Trophoblast cell (in vitro differentiated cells and primary cell): ENCODE results near the gene PTPRM.

Source experiments
- DNase-seq, 2 donors: peaks; one replicate each; pipeline ENCODE4 v3.0.0-alpha.2; 2016
- H2AFZ ChIP-seq: 2 replicates; pipeline ENCODE4 v1.6.1; 2013; ENCODE audit warnings: low read length, moderate library complexity, mild to moderate bottlenecking; ENCODE audit not compliant: insufficient read depth, poor library complexity
- H2AK5ac ChIP-seq: 2 replicates; pipeline ENCODE4 v1.6.1; 2013; ENCODE audit warnings: mild to moderate bottlenecking, low read length
- H2BK120ac ChIP-seq: 2 replicates; pipeline ENCODE4 v1.6.1; 2013; ENCODE audit warnings: low read length, mild to moderate bottlenecking, moderate library complexity; ENCODE audit not compliant: insufficient read depth, poor library complexity
- H2BK12ac ChIP-seq: 2 replicates; pipeline ENCODE4 v1.6.1; 2013; ENCODE audit warnings: mild to moderate bottlenecking, low read length, moderate library complexity
- H2BK5ac ChIP-seq: 2 replicates; pipeline ENCODE4 v1.6.1; 2013; ENCODE audit warnings: low read length, low read depth, moderate library complexity, mild to moderate bottlenecking; ENCODE audit not compliant: poor library complexity
- H3K14ac ChIP-seq: 2 replicates; pipeline ENCODE4 v1.6.1; 2013; ENCODE audit warnings: mild to moderate bottlenecking, low read length
- H3K18ac ChIP-seq: 2 replicates; pipeline ENCODE4 v1.6.1; 2013; ENCODE audit warnings: mild to moderate bottlenecking, low read length
- H3K23ac ChIP-seq: 2 replicates; pipeline ENCODE4 v1.6.1; 2013; ENCODE audit warnings: low read length
- H3K27ac ChIP-seq: 2 replicates; pipeline ENCODE4 v1.5.1; 2013; ENCODE audit warnings: low read depth, mild to moderate bottlenecking, inconsistent platforms, low read length, moderate library complexity
- H3K27me3 ChIP-seq: 2 replicates; pipeline ENCODE4 v1.6.1; 2013; ENCODE audit warnings: inconsistent platforms, mild to moderate bottlenecking, low read length, moderate library complexity; ENCODE audit not compliant: insufficient read depth
- H3K36me3 ChIP-seq, 2 experiments: 1 replicate in 1 of 2; 2 replicates in 1 of 2; pipeline ENCODE4 v1.6.1; 2013; ENCODE audit warnings: low read length in 2 of 2, mild to moderate bottlenecking in 2 of 2, moderate library complexity in 1 of 2; ENCODE audit not compliant: insufficient read depth in 2 of 2, control insufficient read depth in 1 of 2
- H3K4ac ChIP-seq: 2 replicates; pipeline ENCODE4 v1.6.1; 2013; ENCODE audit warnings: low read depth, mild to moderate bottlenecking, low read length, moderate library complexity
- H3K4me1 ChIP-seq, 2 experiments: 1 replicate in 1 of 2; 2 replicates in 1 of 2; pipeline ENCODE4 v1.6.1; 2013; ENCODE audit warnings: low read length in 2 of 2, mild to moderate bottlenecking in 2 of 2, moderate library complexity in 1 of 2; ENCODE audit not compliant: insufficient read depth in 2 of 2, control insufficient read depth in 1 of 2
- H3K4me2 ChIP-seq: 2 replicates; pipeline ENCODE4 v1.6.1; 2013; ENCODE audit warnings: inconsistent platforms, mild to moderate bottlenecking, low read length, moderate library complexity
- H3K4me3 ChIP-seq: 2 replicates; pipeline ENCODE4 v1.5.1; 2013; ENCODE audit warnings: mild to moderate bottlenecking, low read depth, low read length, inconsistent platforms
- H3K79me1 ChIP-seq: one replicate; pipeline ENCODE4 v1.6.1; 2013; ENCODE audit warnings: low read length
- H3K79me2 ChIP-seq: 2 replicates; pipeline ENCODE4 v1.6.1; 2013; ENCODE audit warnings: low read length, mild to moderate bottlenecking; ENCODE audit not compliant: control insufficient read depth, insufficient read depth, poor library complexity
- H3K9ac ChIP-seq: 2 replicates; pipeline ENCODE4 v1.6.1; 2013; ENCODE audit warnings: mild to moderate bottlenecking, low read length
- H3K9me3 ChIP-seq: 2 replicates; pipeline ENCODE4 v1.6.1; 2013; ENCODE audit warnings: low read depth, mild to moderate bottlenecking, control low read depth, inconsistent platforms, low read length; ENCODE audit not compliant: insufficient read depth
- H4K12ac ChIP-seq: 2 replicates; pipeline ENCODE4 v1.6.1; 2013; ENCODE audit warnings: low read depth, mild to moderate bottlenecking, low read length, moderate library complexity
- H4K8ac ChIP-seq: 2 replicates; pipeline ENCODE4 v1.6.1; 2013; ENCODE audit warnings: low read depth, mild to moderate bottlenecking, low read length, moderate library complexity
- H4K91ac ChIP-seq: one replicate; pipeline ENCODE4 v1.6.1; 2013; ENCODE audit warnings: low read depth, mild to moderate bottlenecking, low read length, moderate library complexity
- WGBS: extraction: QIAGEN DNeasy Blood & Tissue Kit; methylation state at CpG from one replicate; pipeline ENCODE4 v1.1.7; 2013; ENCODE audit warnings: missing lambda C conversion rate; ENCODE audit not compliant: insufficient read length, insufficient coverage; ENCODE audit errors: extremely low coverage; 5-methylcytosine and 5-hydroxymethylcytosine counted together

Gene PTPRM

GRCh38 chr18:7548221-7548620, 18.9 kb upstream of the PTPRM start:
- no peak overlapping the region for H4K91ac ChIP-seq
- no peak overlapping the region for H3K27ac ChIP-seq
- no peak overlapping the region for H3K14ac ChIP-seq
- no peak overlapping the region for H3K4ac ChIP-seq
- H3K4me2 ChIP-seq: no peak overlapping the region
- no peak overlapping the region for H2BK12ac ChIP-seq
- WGBS: no CpG with 5 or more reads among the region's 11 CpGs
- no peak overlapping the region for H4K8ac ChIP-seq
- no peaks in the 10 kb centered on the region for H3K4me1 ChIP-seq
- no peak overlapping the region for H3K23ac ChIP-seq
- H2AK5ac ChIP-seq: no peak overlapping the region
- H3K4me3 ChIP-seq: no peak overlapping the region
- H3K18ac ChIP-seq: no peak overlapping the region
- H2AFZ ChIP-seq: no peak overlapping the region
- no peak overlapping the region for H3K9ac ChIP-seq
- H2BK120ac ChIP-seq: no peak overlapping the region
- peaks cover 2% of the 10 kb centered on the region for H3K9me3 ChIP-seq
- no peaks in the 10 kb centered on the region for H3K36me3 ChIP-seq
- H2BK5ac ChIP-seq: no peak overlapping the region
- H3K79me2 ChIP-seq: no peaks in the 10 kb centered on the region
- no peaks in the 10 kb centered on the region for H3K27me3 ChIP-seq
- no peak for DNase-seq
- no peak overlapping the region for H4K12ac ChIP-seq
- no peaks in the 10 kb centered on the region for H3K79me1 ChIP-seq

- Histone ChIP-seq H3K9ac (no peak overlapping the region), H3K4ac (no peak overlapping the region), H3K79me2 (no peaks in the 10 kb centered on the region), H3K14ac (no peak overlapping the region), H3K9me3 (peaks cover 2% of the 10 kb centered on the region), H3K4me3 (no peak overlapping the region), H4K12ac (no peak overlapping the region), H3K4me2 (no peak overlapping the region), H3K36me3 (no peaks in the 10 kb centered on the region), H3K79me1 (no peaks in the 10 kb centered on the region), H3K27ac (no peak overlapping the region), H2AK5ac (no peak overlapping the region), H4K91ac (no peak overlapping the region), H2BK5ac (no peak overlapping the region), H2BK120ac (no peak overlapping the region), H3K4me1 (no peaks in the 10 kb centered on the region), H4K8ac (no peak overlapping the region), H2AFZ (no peak overlapping the region), H3K23ac (no peak overlapping the region), H3K27me3 (no peaks in the 10 kb centered on the region), H2BK12ac (no peak overlapping the region), H3K18ac (no peak overlapping the region)
- WGBS: 100% methylated on average over 1 of the region's 3 CpGs
- no peak for DNase-seq
These were observed 18.4 kb upstream of the PTPRM start for GRCh38 chr18:7548721-7549120.

GRCh38 chr18:7557973-7558372, 9.1 kb upstream of the PTPRM start:
- H3K4me3 ChIP-seq: no peak overlapping the region
- no peaks in the 10 kb centered on the region for H3K27me3 ChIP-seq
- H3K9ac ChIP-seq: no peak overlapping the region
- H3K18ac ChIP-seq: no peak overlapping the region
- no peaks in the 10 kb centered on the region for H3K79me1 ChIP-seq
- no peaks in the 10 kb centered on the region for H3K9me3 ChIP-seq
- H3K14ac ChIP-seq: no peak overlapping the region
- no peaks in the 10 kb centered on the region for H3K4me1 ChIP-seq
- H3K4ac ChIP-seq: no peak overlapping the region
- no CpG with 5 or more reads among the region's 2 CpGs for WGBS
- peak overlapping the region; percentile 54 for H2AFZ ChIP-seq
- no peak overlapping the region for H2BK120ac ChIP-seq
- no peak overlapping the region for H4K12ac ChIP-seq
- H2BK5ac ChIP-seq: no peak overlapping the region
- no peak overlapping the region for H3K23ac ChIP-seq
- no peak overlapping the region for H4K91ac ChIP-seq
- no peaks in the 10 kb centered on the region for H3K79me2 ChIP-seq
- no peak overlapping the region for H3K27ac ChIP-seq
- no peak overlapping the region for H2AK5ac ChIP-seq
- no peak overlapping the region for H4K8ac ChIP-seq
- H3K4me2 ChIP-seq: no peak overlapping the region
- H3K36me3 ChIP-seq: no peaks in the 10 kb centered on the region
- no peak for DNase-seq
- no peak overlapping the region for H2BK12ac ChIP-seq

GRCh38 chr18:7558769-7559168, 8.3 kb upstream of the PTPRM start:
- no peak overlapping the region for H2BK12ac ChIP-seq
- H3K4me3 ChIP-seq: no peak overlapping the region
- H2BK120ac ChIP-seq: no peak overlapping the region
- no peak overlapping the region for H3K4ac ChIP-seq
- no peak overlapping the region for H2AFZ ChIP-seq
- H3K9ac ChIP-seq: no peak overlapping the region
- no peaks in the 10 kb centered on the region for H3K36me3 ChIP-seq
- H2BK5ac ChIP-seq: no peak overlapping the region
- no peak overlapping the region for H3K23ac ChIP-seq
- H4K12ac ChIP-seq: no peak overlapping the region
- no peaks in the 10 kb centered on the region for H3K27me3 ChIP-seq
- no peak for DNase-seq
- no CpG with 5 or more reads among the region's 2 CpGs for WGBS
- no peak overlapping the region for H3K4me2 ChIP-seq
- no peaks in the 10 kb centered on the region for H3K9me3 ChIP-seq
- no peak overlapping the region for H3K27ac ChIP-seq
- H3K18ac ChIP-seq: no peak overlapping the region
- H4K8ac ChIP-seq: no peak overlapping the region
- H4K91ac ChIP-seq: no peak overlapping the region
- no peaks in the 10 kb centered on the region for H3K79me2 ChIP-seq
- H3K14ac ChIP-seq: no peak overlapping the region
- H3K79me1 ChIP-seq: no peaks in the 10 kb centered on the region
- H2AK5ac ChIP-seq: no peak overlapping the region
- no peaks in the 10 kb centered on the region for H3K4me1 ChIP-seq
